Astrocyte of the spinal cord (primary cell): Measurements from ENCODE around the gene PSME3IP1.
A peak's percentile ranks its signal among the peaks of the same experiment; 100 is the strongest.
"Not testable (repeated sequence)": the region's sequence is repeated elsewhere in the genome, so short reads cannot be mapped to it uniquely, and the experiment has no call there.

Experiments
- DNase-seq: peaks from one replicate; pipeline ENCODE4 v3.0.0; 2011; ENCODE audit warnings: low read depth, low spot score
- H3K4me3 ChIP-seq: 2 replicates; pipeline ENCODE4 v1.5.1; 2011; ENCODE audit warnings: low read depth, mild to moderate bottlenecking, low read length, moderate library complexity
- CTCF ChIP-seq: IDR thresholded peaks from 2 replicates; pipeline ENCODE4 v1.5.1; 2012; ENCODE audit warnings: low read depth, mild to moderate bottlenecking, low read length, inconsistent platforms
- in situ Hi-C: cut with HindIII; loops from 2 replicates; pipeline ENCODE4 v1.10.0; 2017; ENCODE audit warnings: low sequenced_read_pairs

The PSME3IP1 gene

GRCh38 chr16:57190136-57190535, 4.3 kb upstream of the PSME3IP1 start:
- TF ChIP-seq CTCF: no peak
- no peak overlapping the region for H3K4me3 ChIP-seq
- in situ Hi-C loops: no loop called here
- no peak for DNase-seq

GRCh38 chr16:57189527-57189926, 3.7 kb upstream of the PSME3IP1 start:
- DNase-seq: not testable (repeated sequence)

GRCh38 chr16:57188711-57189002, 2.8 kb upstream of the PSME3IP1 start:
- no peak overlapping the region for H3K4me3 ChIP-seq
- no peak for DNase-seq
- TF ChIP-seq CTCF: no peak
- in situ Hi-C loops: no loop called here

More at GRCh38 chr16:57189527-57189926, 3.7 kb upstream of the PSME3IP1 start:
- in situ Hi-C loops, H3K4me3 ChIP-seq: not testable (repeated sequence)

- in situ Hi-C loops: not testable (repeated sequence)
- peak overlapping the region; percentile 93 for H3K4me3 ChIP-seq
- peak; percentile 23 for DNase-seq
These were observed 2.3 kb upstream of the PSME3IP1 start for GRCh38 chr16:57187902-57188710.

GRCh38 chr16:57186872-57187854, 1.3 kb upstream of the PSME3IP1 start:
- peak; percentile 37 for DNase-seq
- no peak for TF ChIP-seq CTCF
- in situ Hi-C loops: no loop called here
- peak overlapping the region; percentile 93 for H3K4me3 ChIP-seq

- TF ChIP-seq CTCF: no peak
- in situ Hi-C loops: no loop called here
- peak; percentile 61 for DNase-seq
- H3K4me3 ChIP-seq: peak overlapping the region; percentile 93
These were observed 344 bp downstream of the PSME3IP1 start for GRCh38 chr16:57185446-57185944.

- TF ChIP-seq CTCF: no peak
- no peak for DNase-seq
- peak overlapping the region; percentile 93 for H3K4me3 ChIP-seq
- in situ Hi-C loops: no loop called here
These were observed 873 bp downstream of the PSME3IP1 start for GRCh38 chr16:57184887-57185445.
